ENCODE data around the gene USO1.

DNA sequence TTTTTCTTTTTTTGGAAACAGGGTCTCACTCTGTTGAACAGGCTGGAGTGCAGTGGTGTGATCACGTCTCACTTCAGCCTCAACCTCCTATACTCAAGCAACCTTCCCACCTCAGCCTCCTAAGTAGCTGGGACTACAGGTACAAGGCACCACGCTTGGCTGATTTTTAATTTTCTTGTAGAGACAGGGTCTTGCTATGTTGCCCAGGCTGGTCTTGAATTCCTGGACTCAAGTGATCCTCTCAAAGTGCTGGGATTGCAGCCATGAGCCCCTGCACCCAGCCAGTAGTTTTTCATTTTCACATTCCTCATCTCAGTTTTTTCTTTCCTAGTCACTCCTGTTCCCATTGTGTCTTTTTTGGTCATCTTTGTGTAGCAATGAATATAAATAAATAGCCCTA is 11.1 kb downstream of the USO1 start:
- TF ChIP-seq POLR2AphosphoS5 (IDR thresholded peaks at IDR 0.05; ENCODE audit: low read depth, low read length) (no peak), POLR2A (IDR thresholded peaks at IDR 0.05; ENCODE audit: low read depth, low read length) (no peak)
